ENCODE measurements around the gene OR51B6. TPM values are rescaled to one million over a fixed set of nuclear protein-coding genes. Genes with fewer than 3 reads are reported as not detected.

Gene OR51B6
- not detected in 2 replicates for total RNA-seq

GRCh38 chr11:5351208-5351607 lies at the start of gene OR51B6:
Gene OR51B6, plus strand, starts transcription at chr11:5351508. Its CDS starts 0 bp downstream, at chr11:5351508.

GRCh38 chr11:5301846-5302245 lies 49.5 kb upstream of the OR51B6 start, which contains the start of gene OR51B4:
Gene OR51B4, minus strand, starts transcription at chr11:5301946. Its CDS starts 0 bp downstream, at chr11:5301946.

GRCh38 chr11:5324197-5324596 lies 27.1 kb upstream of the OR51B6 start, which contains the start of gene OR51B2:
Gene OR51B2, minus strand, starts transcription at chr11:5324297. Its CDS starts 0 bp downstream, at chr11:5324297.

GRCh38 chr11:5343474-5344335 lies 7.6 kb upstream of the OR51B6 start, which contains the start of gene OR51B5:
Gene OR51B5, minus strand, starts transcription at chr11:5343524. Its CDS starts 0 bp downstream, at chr11:5343524.

GRCh38 chr11:5383576-5383975 lies 32.3 kb downstream of the OR51B6 start, which contains the start of gene OR51M1:
Gene OR51M1, plus strand, starts transcription at chr11:5383812. Its CDS starts 5,587 bp downstream, at chr11:5389399.

Other genes starting within 250 kb of the OR51B6 start
- gene OR52A5, start 213.2 kb upstream of the OR51B6 start, total RNA-seq, result not detected in 2 replicates
- not detected in 2 replicates for gene OR52A1, start 196.8 kb upstream of the OR51B6 start, total RNA-seq
- not detected in 2 replicates for gene OR51V1, start 150.8 kb upstream of the OR51B6 start, total RNA-seq
- not detected in 2 replicates for gene HBB, start 124.4 kb upstream of the OR51B6 start, total RNA-seq
- not detected in 2 replicates for gene HBD, start 117.0 kb upstream of the OR51B6 start, total RNA-seq
- not detected in 2 replicates for gene HBG1, start 101.7 kb upstream of the OR51B6 start, total RNA-seq
- not detected in 2 replicates for gene HBG2, start 96.7 kb upstream of the OR51B6 start, total RNA-seq
- gene HBE1, start 81.6 kb upstream of the OR51B6 start, total RNA-seq, result not detected in 2 replicates
- not detected in 2 replicates for gene OR51B4, start 49.6 kb upstream of the OR51B6 start, total RNA-seq
- not detected in 2 replicates for gene OR51B2, start 27.2 kb upstream of the OR51B6 start, total RNA-seq
- gene OR51B5, start 8.0 kb upstream of the OR51B6 start, total RNA-seq, result not detected in 2 replicates
- not detected in 2 replicates for gene OR51M1, start 32.3 kb downstream of the OR51B6 start, total RNA-seq
- not detected in 2 replicates for gene OR51Q1, start 70.6 kb downstream of the OR51B6 start, total RNA-seq
- not detected in 2 replicates for gene OR51I1, start 90.0 kb downstream of the OR51B6 start, total RNA-seq
- gene OR51I2, start 97.8 kb downstream of the OR51B6 start, total RNA-seq, result not detected in 2 replicates
- gene OR52D1, start 137.2 kb downstream of the OR51B6 start, total RNA-seq, result not detected in 2 replicates
- not detected in 2 replicates for gene UBQLN3, start 158.4 kb downstream of the OR51B6 start, total RNA-seq
- not detected in 2 replicates for gene UBQLNL, start 165.2 kb downstream of the OR51B6 start, total RNA-seq
- gene OR52H1, start 197.0 kb downstream of the OR51B6 start, total RNA-seq, result 0.38 TPM in 1 of 2 replicates, not detected in the other
- gene OR52B6, start 229.4 kb downstream of the OR51B6 start, total RNA-seq, result not detected in 2 replicates
- 1.3 and 2.1 TPM in 2 replicates for gene TRIM6, start 245.1 kb downstream of the OR51B6 start, total RNA-seq